ENCODE measurements around the gene POLR1G. TPM values are rescaled to one million over a fixed set of nuclear protein-coding genes. Genes with fewer than 3 reads are reported as not detected.

The POLR1G gene
- total and polyA plus RNA-seq, 4 donors: 1.1 to 2.4 (median 1.9) TPM

GRCh38 chr19:45450012-45450333 is 43.5 kb downstream of the POLR1G start:
- no peak for TF ChIP-seq RXRA (IDR thresholded peaks at IDR 0.05)
- TF ChIP-seq JUND (IDR thresholded peaks at IDR 0.05): no peak
- TF ChIP-seq REST (IDR thresholded peaks at IDR 0.05): no peak
- no peak for TF ChIP-seq EGR1 (IDR thresholded peaks at IDR 0.05; ENCODE audit: low read depth in 2 of 2)
- no peak for TF ChIP-seq CTCF (IDR thresholded peaks at IDR 0.05; ENCODE audit: low read depth, low read length, missing input control)
- H3K27me3 ChIP-seq (ENCODE audit: control insufficient read depth in 4 of 4, insufficient read depth in 4 of 4, low read length in 3 of 4): no peaks in the 10 kb centered on the region
- peak overlapping the region; percentile 33 to 54 (median 36) for H3K4me3 ChIP-seq (ENCODE audit: low read depth in 1 of 3, low read length in 3 of 3)
- no peak for DNase-seq (ENCODE audit: low spot score)
- H3K36me3 ChIP-seq (ENCODE audit: control insufficient read depth in 4 of 4, insufficient read depth in 3 of 4, low read depth in 1 of 4, low read length in 3 of 4): no peaks in the 10 kb centered on the region
- peak overlapping the region; percentile 37 to 47 for H3K27ac ChIP-seq (ENCODE audit: low read depth in 1 of 2, low read length in 2 of 2)
- no peaks in the 10 kb centered on the region for H3K9me3 ChIP-seq (ENCODE audit: control insufficient read depth in 4 of 4, low read length in 3 of 4)
- WGBS: 39% methylated on average over 5 of the region's 5 CpGs
- H3K9ac ChIP-seq (ENCODE audit: low read depth in 1 of 2, low read length in 2 of 2): peak overlapping the region; percentile 1 to 8
- peaks cover 0 to 15% (median 2%) of the 10 kb centered on the region in 4 donors for H3K4me1 ChIP-seq (ENCODE audit: control insufficient read depth in 4 of 4, insufficient read depth in 4 of 4, low read length in 3 of 4)

- Histone ChIP-seq H3K27me3 (ENCODE audit: control insufficient read depth in 4 of 4, insufficient read depth in 4 of 4, low read length in 3 of 4) (no peaks in the 10 kb centered on the region), H3K4me3 (ENCODE audit: low read depth in 1 of 3, low read length in 3 of 3) (peak overlapping the region; percentile 37 to 54 (median 52)), H3K27ac (ENCODE audit: low read depth in 1 of 2, low read length in 2 of 2) (peak overlapping the region; percentile 36 to 66), H3K4me1 (ENCODE audit: control insufficient read depth in 4 of 4, insufficient read depth in 4 of 4, low read length in 3 of 4) (peaks cover 0 to 15% (median 6%) of the 10 kb centered on the region in 4 donors), H3K36me3 (ENCODE audit: control insufficient read depth in 4 of 4, insufficient read depth in 3 of 4, low read depth in 1 of 4, low read length in 3 of 4) (no peaks in the 10 kb centered on the region), H3K9ac (ENCODE audit: low read depth in 1 of 2, low read length in 2 of 2) (no peak overlapping the region), H3K9me3 (ENCODE audit: control insufficient read depth in 4 of 4, low read length in 3 of 4) (no peaks in the 10 kb centered on the region)
- 12% methylated on average over 28 of the region's 28 CpGs for WGBS
- DNase-seq (ENCODE audit: low spot score): no peak
- no peak for TF ChIP-seq HNF4G (IDR thresholded peaks at IDR 0.05)
- TF ChIP-seq REST (IDR thresholded peaks at IDR 0.05): peak; percentile 25
- no peak for TF ChIP-seq EGR1 (IDR thresholded peaks at IDR 0.05; ENCODE audit: low read depth in 2 of 2)
- no peak for TF ChIP-seq RAD21 (IDR thresholded peaks at IDR 0.05)
- TF ChIP-seq HNF4A (conservative IDR thresholded peaks at IDR 0.05): no peak
- TF ChIP-seq GABPA (IDR thresholded peaks at IDR 0.05 in 1 of 2, conservative IDR thresholded peaks at IDR 0.05 in 1 of 2): no peak
- TF ChIP-seq CTCF (IDR thresholded peaks at IDR 0.05; ENCODE audit: low read depth, low read length, missing input control): no peak
- TF ChIP-seq NR2F2 (IDR thresholded peaks at IDR 0.05): no peak
- no peak for TF ChIP-seq ZBTB33 (IDR thresholded peaks at IDR 0.05)
Observed at GRCh38 chr19:45451131-45451849, 44.8 kb downstream of the POLR1G start.
